Natural killer cell (primary cell): Measurements from ENCODE around the gene STAB2. TPM values are rescaled to one million over a fixed set of nuclear protein-coding genes. Genes with fewer than 3 reads are reported as not detected.

ENCODE experiments used
- ATAC-seq, 3 donors: fragments of 150-1000 bp in 2 of 3; fragments of 200-7000 bp in 1 of 3; cut with Tn5 transposase; 1 replicate in 1 of 3; 2 replicates in 2 of 3; pipeline ENCODE4 v1.10.0; 2021; ENCODE audit warnings: mild to moderate bottlenecking in 2 of 3, moderate library complexity in 2 of 3
- DNase-seq, 2 donors: peaks; one replicate each; pipeline versions ENCODE4 v3.0.0 to v3.0.0-alpha.2; 2013 to 2021; ENCODE audit warnings: mixed read lengths in 1 of 2
- H3K27ac ChIP-seq: one replicate; pipeline ENCODE4 v1.5.1; 2013; ENCODE audit warnings: mild to moderate bottlenecking, low read length
- H3K27me3 ChIP-seq: one replicate; pipeline ENCODE4 v1.6.1; 2013; ENCODE audit warnings: low read length; ENCODE audit not compliant: control insufficient read depth, insufficient read depth
- H3K36me3 ChIP-seq: one replicate; pipeline ENCODE4 v1.6.1; 2013; ENCODE audit warnings: low read length; ENCODE audit not compliant: control insufficient read depth, insufficient read depth
- H3K4me1 ChIP-seq: one replicate; pipeline ENCODE4 v1.6.1; 2013; ENCODE audit warnings: low read length; ENCODE audit not compliant: control insufficient read depth, insufficient read depth
- H3K4me3 ChIP-seq: one replicate; pipeline ENCODE4 v1.5.1; 2013; ENCODE audit warnings: low read length
- H3K9me3 ChIP-seq: one replicate; pipeline ENCODE4 v1.6.1; 2013; ENCODE audit warnings: low read length; ENCODE audit not compliant: control insufficient read depth, insufficient read depth
- H3K27ac Mint-ChIP-seq, 2 donors: one replicate each; pipeline ENCODE4 v1.8.0; 2022; ENCODE audit warnings: mild to moderate bottlenecking in 2 of 2, mixed read lengths in 2 of 2, moderate library complexity in 1 of 2
- H3K27me3 Mint-ChIP-seq, 2 donors: one replicate each; pipeline ENCODE4 v1.8.0; 2022; ENCODE audit warnings: low read depth in 2 of 2, mixed read lengths in 2 of 2
- H3K36me3 Mint-ChIP-seq: one replicate; pipeline ENCODE4 v1.8.0; 2022; ENCODE audit warnings: mixed read lengths
- H3K4me1 Mint-ChIP-seq, 2 donors: one replicate each; pipeline ENCODE4 v1.8.0; 2022; ENCODE audit warnings: mixed read lengths in 2 of 2
- H3K4me3 Mint-ChIP-seq: one replicate; pipeline ENCODE4 v1.8.0; 2022; ENCODE audit warnings: mild to moderate bottlenecking, moderate library complexity, mixed read lengths
- H3K9me3 Mint-ChIP-seq, 2 donors: one replicate each; pipeline ENCODE4 v1.8.0; 2022; ENCODE audit warnings: mixed read lengths in 2 of 2
- CTCF ChIP-seq: fragments of 200-600 bp; IDR thresholded peaks from one replicate; pipeline ENCODE4 v1.8.0; 2022; ENCODE audit warnings: antibody characterized with exemption
- WGBS: methylation state at CpG from one replicate; pipeline ENCODE4 v1.1.7; 2013; ENCODE audit warnings: missing lambda C conversion rate; ENCODE audit not compliant: insufficient coverage; 5-methylcytosine and 5-hydroxymethylcytosine counted together
- intact Hi-C: fragments of 100-400 bp; cut with micrococcal nuclease; formaldehyde crosslinking; loops from one replicate; pipeline ENCODE4 v1.14.2; 2022
- total RNA-seq, 4 donors: library from RNA; stranded (reverse); fragments of 120-200 nt in 1 of 4; gene quantifications; one replicate each; pipeline versions ENCODE4 v1.2.3 to v1.2.4, GENCODE V29; 2013 to 2022

Gene STAB2
- total RNA-seq, 3 donors from 2014 or later (not counting 1 experiment from before 2014, with no cell fraction given), result not detected

- H3K36me3 Mint-ChIP-seq, result no peaks in the 10 kb centered on the region
- intact Hi-C loops, result no loop called here
- WGBS, result 95% methylated on average over 7 of the region's 7 CpGs
- H3K4me3 ChIP-seq, result no peak overlapping the region
- H3K27me3 Mint-ChIP-seq, result no peaks in the 10 kb centered on the region
- no peak for ATAC-seq
- no peak overlapping the region for H3K4me3 Mint-ChIP-seq
- no peak overlapping the region for H3K27ac ChIP-seq
- H3K4me1 Mint-ChIP-seq, result no peaks in the 10 kb centered on the region
- H3K27ac Mint-ChIP-seq, result no peak overlapping the region
- no peaks in the 10 kb centered on the region for H3K9me3 Mint-ChIP-seq
- no peaks in the 10 kb centered on the region for H3K9me3 ChIP-seq
- TF ChIP-seq CTCF, result no peak
- no peaks in the 10 kb centered on the region for H3K27me3 ChIP-seq
- no peaks in the 10 kb centered on the region for H3K4me1 ChIP-seq
- H3K36me3 ChIP-seq, result peaks cover 13% of the 10 kb centered on the region
- no peak for DNase-seq
Observed at GRCh38 chr12:103779410-103780092, 192.5 kb downstream of the STAB2 start.

GRCh38 chr12:103780093-103780440, 193.0 kb downstream of the STAB2 start:
- Histone ChIP-seq H3K4me3 (no peak overlapping the region), H3K4me1 (no peaks in the 10 kb centered on the region), H3K27ac (no peak overlapping the region), H3K9me3 (no peaks in the 10 kb centered on the region), H3K27me3 (no peaks in the 10 kb centered on the region), H3K36me3 (peaks cover 13% of the 10 kb centered on the region)
- intact Hi-C loops, result no loop called here
- TF ChIP-seq CTCF, result no peak
- Mint-ChIP-seq H3K27ac (no peak overlapping the region), H3K4me1 (no peaks in the 10 kb centered on the region), H3K9me3 (no peaks in the 10 kb centered on the region), H3K27me3 (no peaks in the 10 kb centered on the region), H3K36me3 (no peaks in the 10 kb centered on the region), H3K4me3 (no peak overlapping the region)
- DNase-seq (no peak), ATAC-seq (no peak)
- WGBS, result 87% methylated on average over 3 of the region's 4 CpGs

GRCh38 chr12:103780992-103781391, 193.9 kb downstream of the STAB2 start:
- intact Hi-C loops, result no loop called here
- no peaks in the 10 kb centered on the region for H3K4me1 Mint-ChIP-seq
- no peak overlapping the region for H3K27ac ChIP-seq
- H3K36me3 ChIP-seq, result peaks cover 13% of the 10 kb centered on the region
- H3K4me3 ChIP-seq, result no peak overlapping the region
- no peak overlapping the region for H3K4me3 Mint-ChIP-seq
- no peaks in the 10 kb centered on the region for H3K4me1 ChIP-seq
- H3K27me3 ChIP-seq, result no peaks in the 10 kb centered on the region
- no peak for TF ChIP-seq CTCF
- H3K36me3 Mint-ChIP-seq, result no peaks in the 10 kb centered on the region
- no peak for DNase-seq
- H3K27ac Mint-ChIP-seq, result no peak overlapping the region
- WGBS, result 94% methylated on average over 3 of the region's 3 CpGs
- H3K9me3 ChIP-seq, result no peaks in the 10 kb centered on the region
- ATAC-seq, result no peak
- H3K9me3 Mint-ChIP-seq, result no peaks in the 10 kb centered on the region
- H3K27me3 Mint-ChIP-seq, result no peaks in the 10 kb centered on the region

- H3K27me3 Mint-ChIP-seq, result no peaks in the 10 kb centered on the region
- no peaks in the 10 kb centered on the region for H3K4me1 Mint-ChIP-seq
- no peak overlapping the region for H3K27ac ChIP-seq
- intact Hi-C loops, result no loop called here
- ATAC-seq (no peak), DNase-seq (no peak)
- H3K36me3 ChIP-seq, result peaks cover 10% of the 10 kb centered on the region
- no peaks in the 10 kb centered on the region for H3K27me3 ChIP-seq
- 91% methylated on average over 3 of the region's 3 CpGs for WGBS
- H3K36me3 Mint-ChIP-seq, result no peaks in the 10 kb centered on the region
- H3K4me3 Mint-ChIP-seq, result no peak overlapping the region
- H3K9me3 ChIP-seq, result no peaks in the 10 kb centered on the region
- H3K9me3 Mint-ChIP-seq, result no peaks in the 10 kb centered on the region
- no peak overlapping the region for H3K4me3 ChIP-seq
- no peak for TF ChIP-seq CTCF
- H3K27ac Mint-ChIP-seq, result no peak overlapping the region
- no peaks in the 10 kb centered on the region for H3K4me1 ChIP-seq
Observed at GRCh38 chr12:103782399-103782798, 195.3 kb downstream of the STAB2 start.
